GM19193 (cell line): Measurements from ENCODE around the gene OSBPL10.

Experiments used
- POLR2A ChIP-seq: IDR thresholded peaks from 4 replicates; pipeline ENCODE4 v1.6.1; 2011; ENCODE audit not compliant: insufficient read depth, insufficient read length; ENCODE audit errors: extremely low read depth

Gene OSBPL10

DNA sequence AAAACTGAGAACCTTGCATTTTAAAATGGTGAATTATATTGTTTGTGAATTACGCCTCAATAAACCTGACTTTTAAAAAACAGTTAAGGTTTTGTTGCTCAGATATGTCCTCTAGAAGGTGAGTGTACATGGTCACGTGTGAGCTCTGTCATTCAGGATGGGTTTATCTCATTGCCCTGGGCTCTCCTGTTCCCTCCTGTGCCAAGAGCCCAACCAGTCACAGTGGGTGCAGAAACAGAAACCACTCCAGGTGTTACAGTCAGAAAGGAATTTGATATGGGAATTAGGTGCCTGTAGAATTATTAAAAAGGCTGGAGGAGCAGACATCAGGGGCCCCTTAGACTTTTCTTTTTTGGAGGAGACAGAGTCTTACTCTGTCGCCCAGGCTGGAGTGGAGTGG lies 252.0 kb downstream of the OSBPL10 start:
- TF ChIP-seq POLR2A: no peak

DNA sequence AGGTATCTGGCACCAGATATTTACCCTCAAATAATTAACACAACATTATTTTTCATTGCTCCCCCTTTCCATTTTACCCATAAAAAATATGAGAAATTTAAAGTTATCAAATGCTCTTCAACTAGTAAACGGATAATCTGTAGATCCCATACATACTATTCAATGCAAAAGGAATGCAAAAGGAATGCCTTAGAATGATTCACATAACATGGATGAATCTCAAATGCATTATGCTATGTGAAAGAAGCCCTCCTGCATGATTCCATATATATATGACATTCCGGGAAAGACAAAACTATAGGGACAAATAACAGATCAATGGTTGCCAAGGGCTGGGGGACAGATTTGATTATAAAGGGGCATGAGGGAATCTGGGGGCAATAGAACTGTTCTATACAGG lies 252.7 kb downstream of the OSBPL10 start:
- no peak for TF ChIP-seq POLR2A

DNA sequence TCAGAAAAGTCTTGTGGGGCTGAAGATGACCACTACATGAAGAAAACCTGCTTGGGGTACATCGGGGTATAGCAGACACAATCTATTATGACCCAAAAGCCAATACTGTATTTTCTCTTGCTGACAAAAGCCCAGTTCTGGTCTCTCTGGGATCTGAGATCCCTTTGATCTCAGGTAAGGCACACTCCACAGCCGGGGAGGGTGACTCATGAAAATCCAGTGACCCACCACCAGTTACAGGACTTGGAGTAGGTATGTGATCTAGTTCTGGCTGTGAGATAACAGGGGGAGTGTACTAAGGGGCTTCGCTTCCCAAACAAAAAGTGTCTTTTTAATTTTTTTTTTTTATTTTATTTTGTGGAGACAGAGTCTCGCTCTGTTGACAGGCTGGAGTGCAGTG lies 255.1 kb downstream of the OSBPL10 start:
- TF ChIP-seq POLR2A: no peak

DNA sequence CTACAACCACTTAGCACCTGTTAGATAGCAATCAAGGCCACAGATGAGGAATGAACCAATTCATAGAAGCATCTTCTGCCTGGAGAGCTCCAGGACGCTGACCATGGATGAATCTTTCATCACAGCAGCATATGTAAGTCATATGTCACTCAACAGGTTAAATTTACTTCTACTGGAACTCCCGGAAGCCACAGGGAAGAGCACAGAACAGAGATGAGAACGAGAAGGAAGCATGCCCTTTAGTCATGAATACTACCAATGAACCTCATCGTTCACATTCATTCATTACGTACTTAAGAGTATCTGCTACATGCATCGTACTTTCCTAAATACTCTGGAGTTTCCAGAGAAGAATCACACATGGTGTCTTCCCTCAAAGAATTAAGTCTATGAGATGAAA lies 255.5 kb downstream of the OSBPL10 start:
- no peak for TF ChIP-seq POLR2A

DNA sequence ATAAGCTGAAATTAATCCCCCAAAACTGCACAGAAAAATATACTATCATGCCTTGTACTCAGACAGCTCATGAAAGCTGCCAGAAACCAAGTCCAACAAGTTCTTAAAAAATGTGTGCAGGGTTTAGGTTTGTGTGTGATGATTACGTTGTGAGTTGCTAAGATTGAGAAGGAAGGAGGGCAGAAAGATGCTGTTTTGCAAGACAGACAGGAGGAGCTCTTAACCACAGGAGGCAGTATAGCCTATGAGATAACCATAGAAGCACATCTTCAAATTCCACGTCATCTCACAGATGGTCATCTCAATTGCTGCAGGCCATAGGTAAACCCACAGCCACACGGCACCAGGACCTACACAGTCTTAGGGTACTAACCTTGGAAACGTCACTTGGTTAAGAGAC lies 256.4 kb downstream of the OSBPL10 start:
- no peak for TF ChIP-seq POLR2A

DNA sequence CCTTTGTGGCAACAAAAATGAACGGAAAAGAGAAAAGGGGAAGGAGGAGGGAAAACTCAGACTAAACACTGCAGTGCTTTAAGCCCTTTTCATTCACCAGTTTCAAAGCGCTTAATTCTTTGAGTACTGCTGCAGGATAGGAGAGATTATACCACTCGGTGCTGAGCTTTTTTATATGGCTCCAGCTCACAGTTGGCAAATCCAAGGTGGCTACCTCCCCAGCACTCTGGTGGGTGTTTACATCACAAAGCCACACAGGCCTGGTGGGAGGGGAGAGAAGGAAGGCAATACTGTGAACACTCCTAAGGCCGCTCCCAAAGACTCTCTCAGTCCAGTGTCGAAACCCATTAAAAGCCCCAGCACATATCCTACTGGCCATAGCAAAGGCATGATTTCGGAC lies 256.9 kb downstream of the OSBPL10 start:
- TF ChIP-seq POLR2A: no peak

DNA sequence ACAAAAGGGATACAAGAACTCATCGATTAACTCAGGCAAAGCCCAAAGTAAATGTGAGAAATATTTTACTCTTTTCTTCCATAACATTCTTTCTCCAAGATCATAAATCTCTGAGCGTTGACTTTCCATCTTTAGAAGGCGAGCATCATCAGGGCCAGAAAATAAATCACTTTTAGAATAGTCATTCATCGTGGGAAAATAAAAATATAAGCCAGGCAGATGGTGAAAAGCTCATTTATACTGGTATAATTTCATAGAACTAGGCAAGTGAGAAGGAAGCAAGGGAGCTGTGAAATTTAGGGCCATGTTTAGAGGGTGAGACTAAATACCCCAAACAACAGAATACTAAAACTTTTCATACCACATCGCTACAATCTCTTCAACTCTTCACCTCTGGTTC lies 257.4 kb downstream of the OSBPL10 start:
- no peak for TF ChIP-seq POLR2A

DNA sequence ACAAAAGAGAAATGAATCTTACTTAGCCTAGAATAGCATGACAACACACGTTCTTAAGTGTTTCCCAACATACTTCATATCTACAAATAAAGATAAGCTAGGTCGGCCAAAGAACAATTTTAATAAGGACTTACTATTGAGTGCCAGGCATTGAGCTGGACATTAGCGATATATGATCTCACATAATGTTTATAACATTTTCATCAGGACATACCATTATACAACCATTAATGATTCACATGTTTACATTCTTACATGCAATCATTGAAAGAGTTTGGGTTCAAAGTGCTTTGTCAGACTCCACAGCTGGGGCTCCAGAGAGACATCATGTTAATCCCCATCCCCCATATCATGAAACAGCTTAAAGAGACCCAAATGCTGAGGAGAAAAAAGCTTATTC lies 259.4 kb downstream of the OSBPL10 start:
- no peak for TF ChIP-seq POLR2A

DNA sequence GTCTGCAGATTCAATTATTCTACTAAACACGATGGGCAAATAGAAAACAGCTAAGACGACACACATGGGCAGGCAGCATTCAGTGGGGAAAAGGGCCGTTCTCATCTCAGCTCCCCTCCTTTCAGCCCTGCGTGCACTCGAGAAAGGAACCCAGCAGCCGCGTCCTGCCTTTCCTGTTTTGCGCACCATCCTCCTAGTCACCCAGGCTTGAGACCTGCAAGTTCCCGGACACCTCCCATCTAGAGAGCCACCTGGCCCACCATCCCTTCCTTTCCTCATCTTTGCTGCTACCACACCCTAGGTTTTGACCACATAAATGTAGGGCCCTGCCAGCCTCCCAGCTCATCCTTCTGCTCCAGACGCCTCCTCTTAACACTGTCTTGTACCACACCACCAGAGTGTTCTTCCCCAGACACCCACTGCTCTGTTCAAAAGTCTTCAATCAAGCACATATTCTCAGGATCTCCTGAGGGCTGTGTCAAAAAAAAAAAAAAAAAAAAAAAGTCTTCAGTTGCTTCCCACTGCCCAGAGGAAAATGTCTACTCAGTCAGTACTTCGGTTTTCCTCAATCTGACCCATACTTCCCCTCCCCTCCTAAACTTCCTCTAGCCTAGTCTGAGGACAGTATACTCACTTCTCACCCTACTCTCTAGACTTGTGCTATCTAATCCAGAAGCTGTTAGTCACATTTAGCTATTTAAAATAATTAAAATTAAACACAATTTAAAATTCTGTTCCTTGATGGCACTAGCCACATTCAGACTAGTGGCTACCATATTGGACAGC lies 266.4 kb downstream of the OSBPL10 start:
- TF ChIP-seq POLR2A: no peak

DNA sequence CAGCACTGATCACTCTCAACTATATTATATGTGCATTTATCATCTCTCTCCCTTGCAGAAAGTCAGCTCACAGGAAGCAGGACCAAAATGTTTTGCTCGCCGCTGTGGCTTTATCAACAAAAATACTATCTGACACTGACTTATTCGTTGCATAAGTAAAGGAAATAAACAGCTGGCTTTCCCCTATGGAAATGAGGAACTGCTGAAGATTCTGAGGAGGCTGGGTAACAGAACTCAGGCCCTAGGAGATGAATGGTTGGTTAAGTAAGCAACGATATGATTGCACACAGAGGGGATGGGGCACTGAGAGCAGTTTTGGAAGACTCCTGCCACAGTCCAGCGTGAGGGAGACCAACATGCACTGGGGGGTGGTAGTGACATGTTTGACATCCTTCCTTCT lies 267.2 kb downstream of the OSBPL10 start:
- TF ChIP-seq POLR2A: no peak

DNA sequence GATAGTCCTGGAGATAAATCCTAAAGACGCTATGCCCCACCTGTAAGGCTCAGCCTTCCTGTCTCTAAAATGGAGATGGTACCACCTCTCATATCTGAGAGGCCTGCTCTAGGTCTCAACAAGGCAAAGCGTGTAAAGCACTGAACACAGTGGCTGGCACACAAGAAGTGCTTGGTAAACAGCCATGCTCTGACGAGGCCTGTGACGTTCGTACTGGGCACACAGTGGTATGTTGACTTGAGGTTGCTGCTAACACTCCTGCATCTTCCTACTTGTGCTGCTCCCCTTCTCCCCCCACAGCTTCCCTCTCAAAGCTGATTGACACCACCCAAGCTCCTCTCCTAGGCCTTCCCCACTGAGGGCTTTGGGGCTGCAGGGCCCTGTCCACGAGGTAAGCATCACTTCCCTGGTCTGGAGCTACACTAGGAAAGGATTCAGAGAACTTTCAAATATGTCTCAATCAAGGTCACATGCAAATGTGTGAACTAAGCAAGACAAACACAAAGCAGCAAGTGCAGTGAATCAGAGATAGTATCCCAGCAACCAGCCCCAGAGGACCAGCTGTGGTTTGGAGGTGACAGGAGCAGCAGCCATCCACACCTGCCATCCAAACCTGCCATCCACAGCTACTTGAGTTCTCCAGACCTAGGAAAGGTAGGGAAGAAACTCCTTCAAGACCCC lies 270.8 kb downstream of the OSBPL10 start:
- no peak for TF ChIP-seq POLR2A

DNA sequence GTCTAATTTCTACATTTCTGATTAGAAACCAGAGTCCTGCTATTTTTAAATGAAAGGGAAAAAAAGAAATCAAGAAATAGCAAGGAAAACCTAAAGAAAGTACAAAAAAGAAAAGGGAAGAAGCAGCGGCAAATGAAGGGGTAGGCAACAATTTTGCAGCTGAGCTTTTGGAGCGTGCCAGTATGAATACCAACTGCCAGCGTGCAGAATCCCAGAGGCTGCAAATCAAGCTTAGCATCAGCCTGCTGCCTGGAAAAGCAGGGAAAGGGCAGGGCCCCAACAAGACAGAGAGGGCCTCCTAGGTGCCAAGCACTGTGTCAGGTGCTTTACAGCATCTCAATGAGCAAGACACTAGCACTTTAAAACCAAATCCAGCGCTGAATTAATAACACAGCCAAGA lies 271.5 kb downstream of the OSBPL10 start:
- TF ChIP-seq POLR2A: no peak

DNA sequence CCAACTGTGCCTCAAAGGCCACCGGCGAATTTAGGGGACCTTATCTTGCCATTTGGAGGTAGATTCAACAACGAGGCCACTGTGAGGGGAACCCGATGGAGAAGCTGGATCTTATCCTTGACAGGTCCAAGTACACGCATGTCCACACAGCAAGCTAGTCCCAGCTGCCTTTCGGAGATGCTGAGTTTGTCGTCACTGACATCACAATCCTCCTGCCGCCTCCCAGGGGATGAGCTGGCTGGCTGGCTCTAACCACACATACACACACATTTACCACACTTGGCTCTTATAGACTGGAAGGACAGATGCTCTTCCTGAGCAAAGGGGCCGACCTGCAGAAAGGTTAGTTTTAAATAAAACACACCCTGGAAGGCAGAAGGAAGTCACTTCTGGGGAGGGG lies 272.1 kb downstream of the OSBPL10 start:
- no peak for TF ChIP-seq POLR2A

DNA sequence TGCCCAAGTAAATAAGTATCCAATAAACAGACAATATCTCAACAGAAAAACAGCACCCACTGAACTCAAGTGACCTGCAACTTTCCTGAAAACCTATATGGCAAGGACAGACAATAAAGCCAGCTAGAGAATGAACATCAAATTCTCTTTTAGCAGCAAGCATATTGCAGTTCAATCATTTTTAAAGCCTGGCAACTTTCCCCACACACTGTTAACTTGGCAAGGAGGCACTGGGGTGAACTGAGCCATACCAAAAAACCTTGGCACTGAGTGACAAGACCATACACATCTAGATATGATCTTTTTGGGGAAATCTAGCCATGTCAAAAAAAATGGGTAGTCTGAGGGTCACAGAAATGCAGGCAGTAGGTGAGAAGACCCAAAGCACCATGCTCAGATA lies 273.8 kb downstream of the OSBPL10 start:
- no peak for TF ChIP-seq POLR2A

DNA sequence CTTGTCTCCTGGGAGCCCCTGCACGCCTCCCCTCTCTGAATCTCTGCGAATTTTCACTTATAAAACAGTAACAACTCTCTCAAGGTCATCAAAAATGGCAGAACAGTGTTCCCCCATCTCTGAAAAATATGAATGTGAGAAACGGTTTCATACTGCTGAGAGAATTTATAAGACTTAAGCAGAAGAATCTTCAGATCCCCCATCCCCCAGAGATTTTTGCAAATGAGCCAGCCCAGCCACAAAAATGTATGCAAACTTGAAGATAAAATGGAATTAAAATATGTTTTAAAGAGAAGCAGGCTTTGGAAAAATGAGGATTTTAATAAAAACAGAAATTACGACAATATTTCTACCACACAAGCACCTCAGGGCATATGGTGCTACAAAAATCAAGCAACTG lies 275.3 kb downstream of the OSBPL10 start:
- no peak for TF ChIP-seq POLR2A

DNA sequence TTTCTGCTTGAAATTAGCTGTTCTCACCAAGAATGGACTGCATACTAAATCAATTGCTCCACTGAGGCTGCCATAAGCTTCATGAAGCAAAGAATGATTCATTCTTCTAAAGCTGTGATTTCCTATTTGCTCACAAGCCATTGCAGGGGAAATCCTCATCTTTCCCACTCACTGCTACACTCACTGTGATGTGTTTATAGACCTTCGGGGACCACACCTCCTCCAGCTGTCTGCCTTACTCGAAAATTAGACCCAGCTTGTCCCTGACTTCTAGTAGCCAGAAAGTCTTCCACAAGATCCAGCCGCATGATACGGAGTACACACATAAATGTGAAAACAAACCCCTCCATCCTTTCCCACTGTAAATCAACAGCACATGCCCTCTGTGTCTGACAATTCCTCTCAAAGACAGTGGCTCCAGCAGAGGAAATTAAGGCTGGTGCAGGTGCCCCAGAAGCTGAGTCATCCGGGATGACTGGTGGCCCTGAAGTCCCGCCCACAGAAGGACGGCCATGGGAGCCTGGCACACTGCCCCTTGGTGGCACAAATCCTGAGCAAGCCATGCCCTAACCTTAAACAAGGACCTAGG lies 276.4 kb downstream of the OSBPL10 start:
- TF ChIP-seq POLR2A: no peak
